ENCODE data around the gene CALML4.
"Not testable (repeated sequence)": the region's sequence is repeated elsewhere in the genome, so short reads cannot be mapped to it uniquely, and the experiment has no call there.

The CALML4 gene

DNA sequence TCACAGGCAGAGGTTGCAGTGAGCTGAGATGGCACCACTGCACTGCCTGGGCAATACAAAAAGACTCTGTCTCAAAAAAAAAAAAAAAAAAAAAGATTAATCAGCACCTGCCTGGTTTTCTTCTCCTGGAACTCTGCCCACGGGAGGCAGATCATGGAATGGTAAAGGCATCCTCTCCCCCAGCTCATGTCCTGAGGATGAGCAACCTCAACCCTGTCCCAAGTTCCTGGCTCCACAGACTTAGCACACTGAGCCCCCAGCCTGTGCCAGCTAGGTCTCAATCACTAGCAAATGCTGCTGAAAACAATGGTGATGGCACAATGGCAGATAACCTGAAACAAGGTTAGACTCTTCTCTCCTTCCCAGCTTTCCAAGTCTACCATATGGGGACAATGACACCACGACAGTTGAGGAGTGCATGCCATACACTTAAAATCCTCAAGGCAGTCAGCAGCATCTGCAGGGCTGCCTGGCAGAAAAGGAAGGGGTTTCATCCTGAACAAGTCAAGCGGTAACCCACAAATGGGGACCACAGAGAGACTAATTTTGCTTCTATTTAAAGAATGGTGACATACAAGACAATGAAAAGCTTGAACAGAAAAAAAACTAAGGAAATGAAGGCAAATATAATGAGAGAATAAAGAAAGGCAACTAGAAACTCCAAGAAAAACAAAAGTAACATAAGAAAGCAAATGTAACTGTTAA lies 19.6 kb upstream of the CALML4 start:
- DNase-seq (ENCODE audit: low read depth, low spot score): no peak

DNA sequence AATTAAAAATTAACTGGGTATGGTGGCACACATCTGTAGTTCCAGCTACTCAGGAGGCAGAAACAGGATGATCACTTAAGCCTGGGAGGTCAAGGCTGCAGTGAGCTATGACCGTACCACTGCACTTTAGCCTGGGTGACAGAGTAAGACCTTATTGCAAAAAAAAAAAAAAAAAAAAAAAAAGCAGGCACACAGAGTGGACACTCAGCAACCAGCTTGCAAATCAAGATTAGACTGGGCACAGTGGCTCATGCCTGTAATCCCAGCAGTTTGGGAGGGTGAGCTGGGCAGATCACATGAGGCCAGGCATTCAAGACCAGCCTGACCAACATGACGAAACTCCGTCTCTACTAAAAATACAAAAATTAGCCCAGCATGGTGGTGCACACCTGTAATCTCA lies 19.0 kb upstream of the CALML4 start:
- DNase-seq (ENCODE audit: low read depth, low spot score): no peak

DNA sequence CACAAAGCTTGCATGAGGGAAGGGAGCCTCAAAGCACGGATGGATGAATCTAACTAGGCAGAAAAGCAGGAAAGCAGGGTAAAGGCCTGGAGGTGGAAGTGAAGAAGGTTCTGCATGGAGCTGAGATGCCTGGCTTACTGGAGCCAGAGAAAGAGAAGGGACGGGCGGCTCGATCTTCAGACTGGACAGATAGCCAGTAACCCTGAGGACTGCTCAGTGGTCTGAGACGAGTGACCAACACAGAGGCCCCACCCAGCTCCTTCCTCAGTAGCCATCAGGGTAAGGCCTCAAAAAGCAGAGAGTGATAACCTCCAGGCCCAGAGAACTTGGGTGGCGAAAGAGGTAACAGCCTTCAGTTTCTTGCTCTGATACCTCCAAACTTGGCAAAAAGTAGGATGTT lies 18.0 kb upstream of the CALML4 start:
- no peak for DNase-seq (ENCODE audit: low read depth, low spot score)

DNA sequence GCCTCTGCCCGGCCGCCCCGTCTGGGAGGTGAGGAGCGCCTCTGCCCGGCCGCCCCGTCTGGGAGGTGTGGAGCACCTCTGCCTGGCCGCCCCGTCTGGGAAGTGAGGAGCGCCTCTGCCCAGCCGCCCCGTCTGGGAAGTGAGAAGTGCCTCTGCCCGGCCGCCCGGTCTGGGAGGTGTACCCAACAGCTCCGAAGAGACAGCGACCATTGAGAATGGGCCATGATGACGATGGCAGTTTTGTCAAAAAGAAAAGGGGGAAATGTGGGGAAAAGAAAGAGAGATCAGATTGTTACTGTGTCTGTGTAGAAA lies 17.3 kb upstream of the CALML4 start:
- not testable (repeated sequence) for DNase-seq (ENCODE audit: low read depth, low spot score)

DNA sequence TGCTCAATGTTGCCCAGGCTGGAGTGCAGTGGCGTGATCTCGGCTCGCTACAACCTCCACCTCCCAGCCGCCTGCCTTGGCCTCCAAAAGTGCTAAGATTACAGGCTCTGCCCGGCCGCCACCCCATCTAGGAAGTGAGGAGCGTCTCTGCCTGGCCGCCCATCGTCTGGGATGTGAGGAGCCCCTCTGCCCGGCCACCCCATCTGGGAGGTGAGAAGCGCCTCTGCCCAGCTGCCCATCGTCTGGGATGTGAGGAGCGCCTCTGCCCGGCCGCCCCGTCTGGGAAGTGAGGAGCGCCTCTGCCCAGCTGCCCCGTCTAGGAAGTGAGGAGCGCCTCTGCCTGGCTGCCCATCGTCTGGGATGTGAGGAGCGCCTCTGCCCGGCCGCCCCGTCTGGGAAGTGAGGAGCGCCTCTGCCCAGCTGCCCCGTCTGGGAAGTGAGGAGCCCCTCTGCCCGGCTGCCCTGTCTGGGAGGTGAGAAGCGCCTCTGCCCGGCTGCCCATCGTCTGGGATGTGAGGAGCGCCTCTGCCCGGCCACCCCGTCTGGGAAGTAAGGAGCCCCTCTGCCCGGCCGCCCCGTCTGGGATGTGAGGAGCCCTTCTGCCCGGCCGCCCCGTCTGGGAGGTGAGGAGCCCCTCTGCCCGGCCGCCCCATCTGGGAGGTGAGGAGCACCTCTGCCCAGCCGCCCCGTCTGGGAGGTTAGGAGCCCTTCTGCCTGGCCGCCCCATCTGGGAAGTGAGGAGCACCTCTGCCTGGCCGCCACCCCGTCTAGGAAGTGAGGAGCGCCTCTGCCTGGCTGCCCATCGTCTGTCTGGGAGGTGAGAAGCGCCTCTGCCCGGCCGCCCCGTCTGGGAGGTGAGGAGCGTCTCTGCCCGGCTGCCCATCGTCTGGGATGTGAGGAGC lies 16.6 kb upstream of the CALML4 start:
- DNase-seq (ENCODE audit: low read depth, low spot score): not testable (repeated sequence)

DNA sequence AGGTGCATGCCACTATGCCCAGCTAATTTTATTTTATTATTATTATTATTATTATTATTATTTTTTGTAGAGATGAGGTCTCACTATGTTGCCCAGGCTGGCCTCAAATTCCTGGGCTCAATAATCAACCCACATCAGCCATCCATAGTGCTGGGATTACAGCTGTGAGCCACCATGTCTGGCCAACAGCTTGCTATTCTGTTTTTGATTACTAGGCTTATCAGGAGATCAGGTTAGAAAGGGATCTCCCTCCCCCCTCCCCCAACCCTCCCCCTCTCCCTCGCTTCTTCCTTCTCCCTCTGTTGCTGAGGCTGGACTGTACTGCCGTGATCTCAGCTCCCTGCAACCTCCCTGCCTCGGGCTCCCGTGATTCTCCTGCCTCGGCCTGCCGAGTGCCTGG lies 15.8 kb upstream of the CALML4 start:
- DNase-seq (ENCODE audit: low read depth, low spot score): no peak

DNA sequence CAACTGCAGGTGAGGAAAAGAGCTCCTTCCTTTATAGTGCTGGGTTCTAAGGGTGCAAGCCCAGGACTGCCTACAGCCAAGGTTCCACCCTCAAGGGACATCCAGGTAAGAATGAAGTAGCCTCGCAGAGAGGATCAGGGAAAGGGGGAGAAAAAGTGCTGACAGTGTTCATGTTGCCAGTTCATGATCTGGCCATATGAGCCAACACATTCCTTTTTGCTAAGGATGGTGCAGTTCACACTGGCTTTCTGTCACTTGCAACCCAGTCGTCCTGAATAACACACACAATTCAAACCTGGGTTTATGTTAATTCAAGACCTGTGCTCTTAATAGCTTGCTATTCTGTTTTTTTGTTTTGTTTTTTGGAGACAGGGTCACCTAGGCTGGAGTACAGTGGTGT lies 15.4 kb upstream of the CALML4 start:
- no peak for DNase-seq (ENCODE audit: low read depth, low spot score)

DNA sequence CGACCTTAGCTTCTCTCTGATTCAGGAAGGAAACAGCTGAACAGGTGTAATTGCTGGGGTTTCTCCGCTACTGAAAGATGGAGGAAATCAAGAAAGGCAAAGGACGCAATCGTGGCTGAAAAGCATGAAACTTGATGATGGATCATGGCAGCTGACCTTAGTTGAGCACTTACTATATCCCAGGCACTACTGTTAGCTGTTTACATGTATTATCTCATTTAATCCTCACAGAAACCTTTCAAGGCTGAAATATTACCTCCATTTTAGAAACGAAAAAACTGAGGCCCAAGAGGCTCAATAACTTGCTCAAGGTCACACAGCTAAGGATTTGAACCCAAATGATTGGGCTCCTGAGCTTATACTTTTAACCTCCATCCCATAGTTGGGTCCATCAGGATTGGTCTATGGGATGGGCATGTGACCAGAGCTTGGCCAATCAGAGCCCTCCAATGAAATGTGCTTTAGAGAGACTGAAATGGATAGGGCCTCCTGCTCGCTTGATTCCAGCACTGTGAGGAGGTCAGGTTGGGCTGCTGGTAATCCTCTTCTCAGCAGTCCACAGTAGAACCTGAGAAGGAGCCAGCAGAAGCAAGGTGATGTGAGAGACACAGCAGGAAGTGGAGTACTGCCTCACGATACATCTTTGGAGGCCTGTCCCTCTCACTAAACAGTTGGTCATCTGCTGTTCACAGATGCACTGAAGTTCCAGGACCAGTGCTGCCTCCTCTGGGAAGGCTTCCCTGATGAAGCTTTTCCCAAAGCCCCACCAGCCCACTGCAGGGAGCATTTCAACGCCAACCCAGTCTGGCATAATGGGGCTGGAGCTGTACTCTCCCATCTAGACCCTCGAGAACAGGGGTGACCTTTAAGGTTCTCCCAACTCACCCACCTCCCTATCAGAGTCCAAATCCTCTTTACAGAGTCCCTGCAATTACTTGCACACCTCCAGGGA lies 14.0 kb upstream of the CALML4 start:
- no peak for DNase-seq (ENCODE audit: low read depth, low spot score)

DNA sequence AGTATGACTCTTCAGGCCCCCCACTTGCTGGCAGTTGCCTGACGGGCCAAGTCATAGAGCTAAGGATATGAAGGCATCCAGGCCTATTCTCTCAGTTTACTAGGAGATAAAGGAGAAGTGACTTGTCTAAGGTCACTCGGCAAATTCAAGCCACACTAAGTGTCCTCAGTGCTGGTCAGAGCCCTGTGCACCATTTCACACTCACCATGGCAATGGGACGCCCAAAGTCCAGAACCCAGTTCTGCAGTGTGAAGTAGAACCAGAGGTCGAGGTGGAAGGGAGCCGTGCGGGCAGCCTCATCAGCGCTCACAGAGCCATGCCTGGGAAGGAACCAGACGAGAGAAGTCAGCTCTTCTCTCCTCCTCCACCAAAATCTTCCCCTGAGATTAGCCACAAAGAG lies 13.2 kb upstream of the CALML4 start:
- no peak for DNase-seq (ENCODE audit: low read depth, low spot score)

DNA sequence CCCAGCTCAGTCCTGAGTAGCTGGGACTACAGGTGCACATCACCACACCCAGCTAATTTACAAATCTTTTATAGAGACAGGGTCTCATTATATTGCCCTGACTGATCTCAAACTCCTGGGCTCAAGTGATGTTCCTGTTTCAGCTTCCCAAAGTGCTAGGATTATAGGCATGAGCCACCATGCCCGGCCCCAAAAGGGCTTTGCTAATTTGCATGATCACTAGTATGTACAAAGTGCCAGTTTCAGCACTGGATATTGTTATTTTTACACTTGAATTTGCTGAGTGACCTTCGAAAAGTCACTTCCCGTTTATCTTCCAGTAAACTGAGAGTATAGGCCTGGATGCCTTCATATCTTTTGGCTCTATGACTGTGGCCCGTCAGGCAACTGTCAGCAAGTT lies 12.2 kb upstream of the CALML4 start:
- DNase-seq (ENCODE audit: low read depth, low spot score): no peak

DNA sequence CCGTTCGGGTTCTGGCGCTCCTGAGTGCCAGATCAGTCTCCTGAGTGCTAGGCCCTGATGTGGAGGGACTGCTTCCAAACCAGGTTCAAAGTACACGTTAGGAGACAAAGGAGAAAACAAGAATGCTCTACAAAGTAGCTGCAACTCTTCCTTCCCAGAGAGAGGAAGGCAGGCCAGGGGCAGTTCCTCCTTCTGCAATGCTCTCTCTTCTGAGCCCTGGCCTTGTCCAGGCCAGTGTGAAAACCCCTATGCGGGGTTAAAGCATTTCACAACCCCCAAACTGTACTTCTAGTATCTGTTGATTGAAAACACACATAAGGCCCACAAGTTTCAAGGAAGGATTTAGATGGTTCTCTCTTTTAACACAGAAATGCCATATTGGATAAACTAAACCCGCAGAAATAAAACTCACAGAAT lies 9.7 kb upstream of the CALML4 start:
- no peak for DNase-seq (ENCODE audit: low read depth, low spot score)

DNA sequence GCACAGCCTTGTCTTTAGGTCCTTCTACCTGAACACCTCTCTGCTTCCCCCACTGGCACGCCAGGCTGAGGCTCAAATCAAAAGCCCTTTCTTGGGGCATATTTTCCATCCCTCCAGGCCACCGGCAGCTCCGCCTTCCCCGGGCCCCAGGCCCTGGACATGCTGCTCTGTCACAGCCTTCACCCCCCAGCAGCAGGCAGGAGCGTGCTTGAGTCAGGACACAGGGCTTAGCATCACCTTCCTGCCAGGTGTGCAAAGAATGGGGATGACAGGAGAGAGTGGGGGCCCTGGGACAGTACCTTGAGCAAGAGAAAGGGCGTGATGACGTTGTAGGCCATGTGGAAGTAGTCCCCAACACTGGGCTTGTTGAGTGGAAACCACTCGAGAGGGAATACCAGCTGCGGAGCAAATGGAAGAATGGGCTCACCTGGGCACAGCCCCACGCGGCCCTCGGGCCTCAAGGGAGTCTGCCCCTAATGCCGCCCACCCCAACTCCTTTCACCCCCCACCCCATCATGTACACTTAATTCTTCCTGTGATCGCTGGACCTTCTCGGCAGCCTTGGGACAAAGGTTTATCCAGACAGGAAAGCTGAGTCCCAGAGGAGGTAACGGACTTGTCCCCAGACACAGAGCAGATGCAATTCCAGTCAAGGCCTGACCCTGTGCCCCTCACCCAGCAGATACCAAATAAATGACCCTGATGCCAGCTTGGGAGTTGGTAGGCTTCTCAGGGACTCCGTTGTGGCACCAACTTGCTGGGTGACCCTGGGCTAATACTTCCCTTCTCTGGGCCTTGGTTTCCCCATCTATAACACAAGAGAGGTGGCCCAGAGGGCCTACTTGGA lies 9.1 kb upstream of the CALML4 start:
- DNase-seq (ENCODE audit: low read depth, low spot score): no peak

DNA sequence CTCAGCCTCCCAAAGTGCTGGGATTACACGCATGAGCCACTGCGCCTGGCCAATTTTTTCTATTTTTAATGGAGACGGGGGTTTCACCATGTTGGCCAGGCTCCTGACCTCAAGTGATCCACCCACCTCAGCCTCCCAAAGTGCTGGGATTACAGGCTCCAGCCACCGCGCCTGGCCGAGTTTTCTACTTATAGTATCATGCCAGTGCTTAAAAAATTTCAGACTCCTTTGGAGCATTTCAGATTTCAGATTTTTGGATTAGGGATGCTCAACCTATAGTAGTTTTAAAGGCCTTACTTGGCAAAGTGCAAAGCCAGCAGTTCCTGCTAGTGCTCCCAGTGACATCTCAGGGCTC lies 8.3 kb upstream of the CALML4 start:
- DNase-seq (ENCODE audit: low read depth, low spot score): not testable (repeated sequence)

DNA sequence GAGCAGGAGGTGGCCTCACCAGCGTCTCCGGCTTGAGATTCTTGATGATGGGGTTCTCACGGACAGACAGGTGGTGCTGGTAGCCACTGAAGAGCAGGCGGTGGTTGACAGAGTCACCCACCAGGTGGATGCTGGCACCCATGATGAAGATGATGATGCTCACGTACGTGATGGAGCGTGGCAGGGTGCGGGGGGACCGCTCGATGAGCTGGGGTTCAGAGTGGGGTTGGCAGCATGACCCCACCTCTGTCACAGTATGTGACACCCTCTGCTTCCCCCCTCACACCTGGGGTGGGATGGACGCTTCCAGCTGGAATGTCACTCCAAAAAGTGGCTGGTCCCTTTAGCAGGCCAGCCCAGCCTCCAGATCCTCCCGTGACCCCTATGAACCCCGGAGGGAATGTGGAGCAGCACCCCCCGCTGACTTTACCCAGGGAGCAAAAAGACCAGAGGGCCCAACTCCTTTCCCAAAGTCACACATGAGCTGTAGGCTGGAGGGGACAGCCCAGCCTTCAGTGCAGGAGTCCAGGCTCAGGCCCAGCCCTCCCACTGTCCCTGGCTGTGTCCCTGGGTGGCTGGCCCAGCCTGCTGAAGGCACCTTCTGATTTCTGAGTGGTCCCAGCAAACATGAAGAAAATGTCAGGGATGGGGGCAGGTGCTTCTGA lies 6.7 kb upstream of the CALML4 start:
- no peak for DNase-seq (ENCODE audit: low read depth, low spot score)

DNA sequence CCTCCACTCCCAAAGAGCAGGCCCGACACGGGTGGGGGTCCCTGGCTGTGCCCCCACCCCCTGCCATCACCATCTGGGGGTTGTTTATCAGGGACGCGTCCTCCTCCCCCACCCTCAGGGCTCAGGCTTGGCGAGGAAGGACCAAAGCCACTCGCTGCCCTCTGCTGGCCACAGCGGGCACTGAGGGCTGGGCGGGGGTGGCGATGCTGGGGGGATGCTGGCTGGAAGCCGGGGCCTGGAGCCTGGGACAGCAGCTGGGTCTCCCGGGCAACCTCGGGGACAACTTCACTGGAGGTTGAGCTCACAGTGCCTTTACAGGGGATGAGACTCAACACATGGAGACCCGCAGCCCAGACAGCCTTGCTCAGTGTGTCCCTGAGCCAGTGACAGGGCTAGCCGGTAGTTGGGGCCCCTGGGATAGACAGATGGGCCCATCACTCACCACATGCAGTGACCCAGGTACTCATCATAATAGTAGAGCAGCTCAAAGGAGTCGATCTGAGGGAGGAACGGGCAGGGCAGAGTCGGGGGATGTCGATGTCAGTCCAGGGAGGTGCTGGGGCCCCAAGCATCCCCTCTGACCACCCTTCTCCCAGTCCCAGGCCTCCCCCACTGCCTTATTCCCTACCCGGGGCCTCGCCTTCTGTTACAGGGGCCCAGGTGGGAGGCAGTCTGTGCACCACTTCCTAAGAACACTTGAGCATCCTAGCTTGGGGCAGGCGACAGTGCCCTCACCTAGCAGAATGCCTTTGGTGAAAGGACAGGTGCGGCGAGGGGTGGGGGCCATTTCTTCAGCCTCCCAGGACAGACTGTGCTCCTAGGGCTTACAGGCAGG lies 5.9 kb upstream of the CALML4 start:
- DNase-seq (ENCODE audit: low read depth, low spot score): no peak

DNA sequence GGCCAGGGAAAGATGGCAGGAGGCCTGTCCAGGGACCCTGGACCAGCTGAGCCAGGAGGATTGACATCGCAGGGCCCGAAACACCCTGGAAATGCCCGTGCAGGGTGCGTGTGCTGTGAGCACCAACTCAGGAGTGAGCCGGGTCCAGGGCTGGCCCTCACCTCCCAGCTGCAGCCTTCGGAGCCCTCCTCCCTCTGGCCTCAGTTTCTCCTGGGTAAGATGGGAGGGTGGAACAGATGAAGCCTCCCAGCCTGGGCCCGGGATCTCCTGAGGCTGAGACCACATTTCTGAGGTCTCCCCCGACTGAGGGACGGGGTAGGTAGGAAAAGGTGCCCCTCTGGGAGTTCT lies 5.3 kb upstream of the CALML4 start:
- DNase-seq (ENCODE audit: low read depth, low spot score): no peak

DNA sequence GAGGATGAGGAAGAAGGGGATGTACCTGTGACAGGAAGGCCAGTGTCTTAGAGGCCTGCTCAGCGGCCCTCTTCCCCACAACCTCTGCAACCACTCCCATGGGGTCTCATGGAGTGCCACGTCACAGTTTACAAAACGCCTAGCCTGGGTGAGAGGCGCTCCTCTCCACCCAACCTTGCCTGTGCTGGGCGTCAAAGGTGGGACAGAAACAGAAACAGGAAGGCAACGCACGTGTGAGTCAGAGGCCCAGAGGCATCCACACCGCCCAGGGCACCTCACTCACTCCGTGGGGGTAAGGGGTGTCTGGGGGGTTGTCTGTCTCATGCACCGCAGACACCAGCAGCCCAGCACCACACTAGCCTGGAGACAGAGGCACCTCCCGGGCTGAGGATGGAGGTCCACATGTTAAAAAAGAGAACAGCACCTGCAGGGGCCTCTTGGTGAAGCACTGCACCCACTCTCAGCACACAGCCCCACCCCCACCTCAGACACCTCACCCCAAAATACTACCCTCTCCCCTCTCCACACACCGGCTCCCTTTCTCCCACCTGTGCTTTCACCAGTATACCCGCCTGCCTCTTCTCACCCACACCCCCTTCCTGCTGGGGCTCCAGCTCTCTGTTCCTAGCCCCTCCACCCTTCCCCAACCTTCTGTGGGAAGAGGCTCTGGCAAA lies 4.7 kb upstream of the CALML4 start:
- no peak for DNase-seq (ENCODE audit: low read depth, low spot score)

DNA sequence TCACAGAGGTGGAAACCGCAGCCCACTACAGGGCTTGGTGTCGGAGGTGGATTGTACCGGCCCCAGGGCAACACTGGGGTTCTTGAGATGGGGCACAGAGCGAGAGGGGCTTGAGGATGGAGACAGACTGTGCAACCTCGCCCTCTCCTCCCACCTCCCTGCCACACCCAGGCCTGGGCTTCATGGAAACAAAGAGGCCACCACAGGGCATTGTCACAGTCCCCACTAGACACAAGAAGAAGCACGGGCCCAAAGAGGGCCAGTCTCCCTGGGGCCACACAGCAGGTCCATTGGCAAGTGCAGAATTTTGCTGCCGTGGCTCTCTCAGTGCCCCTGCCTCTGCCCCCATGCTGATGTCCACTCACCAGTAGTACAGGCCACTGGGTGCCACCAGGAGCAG lies 4.1 kb upstream of the CALML4 start:
- DNase-seq (ENCODE audit: low read depth, low spot score): no peak

DNA sequence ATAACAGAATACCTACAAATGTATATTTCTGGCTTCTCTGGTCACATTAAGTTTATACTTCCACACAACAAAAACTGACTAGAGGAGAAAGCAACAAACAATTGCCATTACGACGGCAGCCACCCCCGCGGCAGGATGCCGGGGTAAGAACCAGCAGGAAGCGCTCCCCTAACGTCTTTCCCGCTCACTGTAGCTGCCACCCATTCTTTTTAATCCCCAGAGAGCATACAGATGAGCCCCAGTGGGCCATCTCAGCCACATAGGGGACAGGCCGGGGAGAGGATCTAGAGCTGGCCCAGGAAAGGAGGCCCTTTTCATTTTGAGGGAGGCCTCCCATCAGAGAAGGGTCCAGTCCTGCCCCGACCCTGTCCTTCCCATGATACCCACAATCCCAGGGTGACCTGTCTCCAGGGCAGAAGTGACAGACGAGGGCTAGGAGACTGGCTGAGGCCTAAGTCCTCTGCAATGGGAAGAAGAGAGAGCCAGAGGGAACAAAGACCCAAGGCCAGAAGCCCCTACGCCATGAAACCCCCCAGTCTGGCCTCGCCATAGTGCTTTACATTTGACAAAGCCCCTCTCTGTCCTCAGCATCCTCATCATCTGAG lies 3.6 kb upstream of the CALML4 start:
- DNase-seq (ENCODE audit: low read depth, low spot score): no peak

Measured in brain pericyte (primary cell).